Right hindlimb (tissue), 1 donor: ENCODE measurements around the gene CPNE1.

ENCODE experiments used
- DNase-seq: peaks from one replicate; pipeline ENCODE4 v3.0.0-alpha.2; 2018

CPNE1 gene

GRCh38 chr20:35652641-35653429 lies 11.9 kb downstream of the CPNE1 start:
- no peak for DNase-seq

GRCh38 chr20:35651958-35652357 lies 12.7 kb downstream of the CPNE1 start:
- no peak for DNase-seq

GRCh38 chr20:35650632-35651031 lies 14.1 kb downstream of the CPNE1 start:
- DNase-seq: no peak

GRCh38 chr20:35648836-35649235 lies 15.9 kb downstream of the CPNE1 start:
- DNase-seq: no peak

- DNase-seq: no peak
These were observed 19.9 kb downstream of the CPNE1 start for GRCh38 chr20:35644806-35645205.

GRCh38 chr20:35643045-35643444 lies 21.7 kb downstream of the CPNE1 start:
- no peak for DNase-seq

GRCh38 chr20:35641743-35642142 lies 23.0 kb downstream of the CPNE1 start:
- no peak for DNase-seq

GRCh38 chr20:35640724-35641123 lies 24.0 kb downstream of the CPNE1 start:
- DNase-seq: no peak

- DNase-seq: no peak
These were observed 25.9 kb downstream of the CPNE1 start for GRCh38 chr20:35638751-35639150.

GRCh38 chr20:35637276-35637675 lies 27.4 kb downstream of the CPNE1 start:
- DNase-seq: no peak

GRCh38 chr20:35636095-35636494 lies 28.6 kb downstream of the CPNE1 start:
- DNase-seq: no peak

- no peak for DNase-seq
These were observed 29.0 kb downstream of the CPNE1 start for GRCh38 chr20:35635652-35636051.

- DNase-seq: no peak
These were observed 32.1 kb downstream of the CPNE1 start for GRCh38 chr20:35632539-35633115.

GRCh38 chr20:35630636-35631035 lies 34.1 kb downstream of the CPNE1 start:
- no peak for DNase-seq

GRCh38 chr20:35629427-35630145 lies 35.1 kb downstream of the CPNE1 start:
- DNase-seq: no peak

GRCh38 chr20:35627121-35627520 lies 37.6 kb downstream of the CPNE1 start:
- no peak for DNase-seq

- DNase-seq: no peak
These were observed 38.2 kb downstream of the CPNE1 start for GRCh38 chr20:35626386-35627001.

- DNase-seq: no peak
These were observed 38.9 kb downstream of the CPNE1 start for GRCh38 chr20:35625584-35626385.

GRCh38 chr20:35621560-35621946 lies 43.1 kb downstream of the CPNE1 start:
- no peak for DNase-seq

GRCh38 chr20:35620818-35621559 lies 43.7 kb downstream of the CPNE1 start:
- DNase-seq: no peak

- DNase-seq: peak; percentile 93
These were observed 45.3 kb downstream of the CPNE1 start for GRCh38 chr20:35619196-35620095.
